ENCODE results near the gene KCNIP1.

The KCNIP1 gene

GRCh38 chr5:170625221-170626165, 121.7 kb downstream of the KCNIP1 start:
- DNase-seq, result no peak

GRCh38 chr5:170626507-170627150, 122.8 kb downstream of the KCNIP1 start:
- DNase-seq, result no peak

- no peak for DNase-seq
These were observed 123.5 kb downstream of the KCNIP1 start for GRCh38 chr5:170627271-170627670.

GRCh38 chr5:170628028-170628427, 124.2 kb downstream of the KCNIP1 start:
- DNase-seq, result no peak

- DNase-seq, result no peak
These were observed 125.1 kb downstream of the KCNIP1 start for GRCh38 chr5:170628691-170629565.

GRCh38 chr5:170629566-170630175, 125.9 kb downstream of the KCNIP1 start:
- no peak for DNase-seq

GRCh38 chr5:170630226-170630625, 126.4 kb downstream of the KCNIP1 start:
- no peak for DNase-seq

GRCh38 chr5:170630711-170631141, 126.9 kb downstream of the KCNIP1 start:
- peak in 9 of 58 donors; percentile 9 to 64 (median 25) for DNase-seq

- peak in 24 of 58 donors; percentile 11 to 65 (median 32) for DNase-seq
These were observed 127.8 kb downstream of the KCNIP1 start for GRCh38 chr5:170631466-170632195.

GRCh38 chr5:170632266-170632984, 128.6 kb downstream of the KCNIP1 start:
- peak in 4 of 58 donors; percentile 6 to 15 (median 13) for DNase-seq

GRCh38 chr5:170632985-170633234, 129.1 kb downstream of the KCNIP1 start:
- peak in 34 of 58 donors; percentile 16 to 76 (median 47) for DNase-seq

GRCh38 chr5:170633235-170634081, 129.6 kb downstream of the KCNIP1 start:
- peak in 22 of 58 donors; percentile 18 to 70 (median 44) for DNase-seq

- DNase-seq, result peak in 1 of 58 donors; percentile 20
These were observed 130.6 kb downstream of the KCNIP1 start for GRCh38 chr5:170634256-170634990.

- DNase-seq, result no peak
These were observed 131.9 kb downstream of the KCNIP1 start for GRCh38 chr5:170635706-170636105.

GRCh38 chr5:170636206-170636605, 132.4 kb downstream of the KCNIP1 start:
- DNase-seq, result no peak

GRCh38 chr5:170636801-170637477, 133.1 kb downstream of the KCNIP1 start:
- no peak for DNase-seq

- DNase-seq, result no peak
These were observed 134.2 kb downstream of the KCNIP1 start for GRCh38 chr5:170638051-170638450.

Measured in anterior cingulate cortex (tissue), 58 donors.